Stomach (tissue), 4 donors: ENCODE measurements around the gene PLPP2.

Experiments used
- POLR2A ChIP-seq, 4 donors: fragments of 450-650 bp; IDR thresholded peaks; one replicate each; pipeline ENCODE4 v1.6.1; 2016; ENCODE audit warnings: antibody characterized with exemption in 4 of 4, control low read depth in 2 of 4, mild to moderate bottlenecking in 1 of 4, moderate library complexity in 1 of 4
- TF ChIP-seq, protein P1 (sequence below), 7 experiments: fragments of 450-650 bp in 4 of 7; fragments of 200-600 bp in 3 of 7; sonication (generic) in 3 of 7; IDR thresholded peaks; one replicate each; pipeline ENCODE4 v1.5.1; 2016 to 2019; ENCODE audit warnings: antibody characterized with exemption in 7 of 7, control low read depth in 2 of 7, mild to moderate bottlenecking in 1 of 7

DNA sequence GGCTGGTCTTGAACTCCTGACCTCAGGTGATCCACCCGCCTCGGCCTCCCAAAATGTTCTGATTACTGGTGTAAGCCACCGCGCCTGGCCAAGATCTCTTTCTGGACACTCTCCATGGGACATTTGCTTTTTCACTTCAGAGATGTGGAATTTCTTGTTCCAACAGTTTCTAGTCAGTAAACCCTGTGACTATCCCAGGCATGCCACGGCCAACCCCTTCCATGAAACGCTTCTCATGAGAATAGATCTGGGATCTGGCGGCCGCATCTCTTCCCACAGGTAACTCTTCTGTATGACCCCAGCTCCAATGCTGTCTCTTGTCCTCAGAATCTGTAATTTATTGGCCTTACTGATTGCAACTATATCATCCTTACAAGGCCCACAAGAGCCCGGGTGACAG, 16.2 kb downstream of the PLPP2 start:
- TF ChIP-seq, protein P1, sequence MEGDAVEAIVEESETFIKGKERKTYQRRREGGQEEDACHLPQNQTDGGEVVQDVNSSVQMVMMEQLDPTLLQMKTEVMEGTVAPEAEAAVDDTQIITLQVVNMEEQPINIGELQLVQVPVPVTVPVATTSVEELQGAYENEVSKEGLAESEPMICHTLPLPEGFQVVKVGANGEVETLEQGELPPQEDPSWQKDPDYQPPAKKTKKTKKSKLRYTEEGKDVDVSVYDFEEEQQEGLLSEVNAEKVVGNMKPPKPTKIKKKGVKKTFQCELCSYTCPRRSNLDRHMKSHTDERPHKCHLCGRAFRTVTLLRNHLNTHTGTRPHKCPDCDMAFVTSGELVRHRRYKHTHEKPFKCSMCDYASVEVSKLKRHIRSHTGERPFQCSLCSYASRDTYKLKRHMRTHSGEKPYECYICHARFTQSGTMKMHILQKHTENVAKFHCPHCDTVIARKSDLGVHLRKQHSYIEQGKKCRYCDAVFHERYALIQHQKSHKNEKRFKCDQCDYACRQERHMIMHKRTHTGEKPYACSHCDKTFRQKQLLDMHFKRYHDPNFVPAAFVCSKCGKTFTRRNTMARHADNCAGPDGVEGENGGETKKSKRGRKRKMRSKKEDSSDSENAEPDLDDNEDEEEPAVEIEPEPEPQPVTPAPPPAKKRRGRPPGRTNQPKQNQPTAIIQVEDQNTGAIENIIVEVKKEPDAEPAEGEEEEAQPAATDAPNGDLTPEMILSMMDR (IDR thresholded peaks at IDR 0.05) = no peak
- no peak for TF ChIP-seq POLR2A (IDR thresholded peaks at IDR 0.05)
